C4-2B (cell line): Measurements from ENCODE around the gene SIAH1.
A peak's percentile ranks its signal among the peaks of the same experiment; 100 is the strongest.
"Not testable (repeated sequence)": the region's sequence is repeated elsewhere in the genome, so short reads cannot be mapped to it uniquely, and the experiment has no call there.

Experiments
- H3K27ac ChIP-seq: fragments of 450-650 bp; 2 replicates; pipeline ENCODE4 v1.5.1; 2017
- ZFX ChIP-seq: fragments of 450-650 bp; IDR thresholded peaks from 2 replicates; pipeline ENCODE4 v1.6.1; 2017
- TF ChIP-seq, protein P1 (sequence below): fragments of 450-650 bp; conservative IDR thresholded peaks from 2 replicates; pipeline ENCODE4 v1.5.1; 2017; ENCODE audit warnings: mild to moderate bottlenecking

SIAH1 gene

DNA sequence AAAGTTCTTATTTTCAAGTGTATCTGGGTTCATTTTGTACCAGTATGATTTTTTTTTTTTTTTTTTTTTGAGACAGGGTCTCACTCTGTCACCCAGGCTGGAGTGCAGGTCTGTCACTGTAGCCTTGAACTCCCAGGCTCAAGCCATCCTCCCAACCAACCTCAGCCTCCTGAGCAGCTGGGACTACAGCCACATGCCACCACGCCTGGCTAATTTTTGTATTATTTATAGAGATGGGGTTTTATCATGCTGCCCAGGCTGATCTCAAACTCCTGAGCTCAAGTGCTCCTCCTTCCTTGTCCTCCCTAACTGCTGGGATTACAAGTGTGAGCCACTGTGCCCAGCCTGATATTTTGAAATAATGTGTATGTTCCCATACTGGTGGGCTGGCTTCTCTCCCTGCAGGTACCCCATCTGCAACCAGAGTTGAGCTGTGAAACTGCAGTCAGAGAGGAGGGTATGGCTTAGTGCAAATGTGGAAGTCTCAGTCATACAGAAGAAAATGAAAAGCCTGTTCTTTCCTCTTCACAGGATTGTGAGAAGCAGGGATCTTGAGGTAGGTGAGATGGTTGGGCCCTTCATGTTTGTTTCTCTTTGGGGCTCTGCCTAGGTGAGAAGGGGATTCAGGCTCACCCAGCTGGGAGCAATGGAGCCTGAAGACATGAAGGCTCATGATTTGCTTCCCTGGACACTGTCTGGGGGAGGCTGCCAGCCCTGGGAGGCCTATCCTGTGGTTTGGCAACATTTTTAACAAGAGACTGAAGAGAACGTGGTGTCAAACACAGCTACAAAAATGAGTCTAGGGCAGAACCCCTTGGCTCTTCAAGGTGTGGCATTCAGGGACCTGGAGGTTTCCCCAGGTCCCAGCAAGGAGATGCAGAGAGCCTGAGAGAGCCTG, 41.3 kb upstream of the SIAH1 start:
- no peak overlapping the region for H3K27ac ChIP-seq
- TF ChIP-seq ZFX = no peak
- TF ChIP-seq, protein P1, sequence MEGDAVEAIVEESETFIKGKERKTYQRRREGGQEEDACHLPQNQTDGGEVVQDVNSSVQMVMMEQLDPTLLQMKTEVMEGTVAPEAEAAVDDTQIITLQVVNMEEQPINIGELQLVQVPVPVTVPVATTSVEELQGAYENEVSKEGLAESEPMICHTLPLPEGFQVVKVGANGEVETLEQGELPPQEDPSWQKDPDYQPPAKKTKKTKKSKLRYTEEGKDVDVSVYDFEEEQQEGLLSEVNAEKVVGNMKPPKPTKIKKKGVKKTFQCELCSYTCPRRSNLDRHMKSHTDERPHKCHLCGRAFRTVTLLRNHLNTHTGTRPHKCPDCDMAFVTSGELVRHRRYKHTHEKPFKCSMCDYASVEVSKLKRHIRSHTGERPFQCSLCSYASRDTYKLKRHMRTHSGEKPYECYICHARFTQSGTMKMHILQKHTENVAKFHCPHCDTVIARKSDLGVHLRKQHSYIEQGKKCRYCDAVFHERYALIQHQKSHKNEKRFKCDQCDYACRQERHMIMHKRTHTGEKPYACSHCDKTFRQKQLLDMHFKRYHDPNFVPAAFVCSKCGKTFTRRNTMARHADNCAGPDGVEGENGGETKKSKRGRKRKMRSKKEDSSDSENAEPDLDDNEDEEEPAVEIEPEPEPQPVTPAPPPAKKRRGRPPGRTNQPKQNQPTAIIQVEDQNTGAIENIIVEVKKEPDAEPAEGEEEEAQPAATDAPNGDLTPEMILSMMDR = no peak

DNA sequence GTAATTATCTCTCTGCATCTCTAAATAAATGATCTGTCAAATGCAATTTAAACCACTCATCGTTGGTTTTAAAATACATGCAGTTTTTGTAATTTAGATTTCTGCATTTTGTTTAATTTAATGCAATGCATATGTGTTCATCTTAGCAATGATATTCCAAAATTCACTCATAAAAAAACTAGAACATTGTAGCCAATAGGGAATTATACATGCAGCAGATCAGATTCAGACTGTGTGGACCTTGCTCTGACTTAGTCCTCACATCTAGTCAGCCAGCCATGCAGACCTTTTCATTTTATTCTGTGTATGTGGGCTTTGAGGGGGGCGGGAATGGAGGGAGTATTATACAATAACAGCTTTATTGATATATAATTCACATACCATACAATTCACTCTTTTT, 37.3 kb upstream of the SIAH1 start:
- H3K27ac ChIP-seq = no peak overlapping the region
- no peak for TF ChIP-seq ZFX
- TF ChIP-seq, protein P1 = no peak

DNA sequence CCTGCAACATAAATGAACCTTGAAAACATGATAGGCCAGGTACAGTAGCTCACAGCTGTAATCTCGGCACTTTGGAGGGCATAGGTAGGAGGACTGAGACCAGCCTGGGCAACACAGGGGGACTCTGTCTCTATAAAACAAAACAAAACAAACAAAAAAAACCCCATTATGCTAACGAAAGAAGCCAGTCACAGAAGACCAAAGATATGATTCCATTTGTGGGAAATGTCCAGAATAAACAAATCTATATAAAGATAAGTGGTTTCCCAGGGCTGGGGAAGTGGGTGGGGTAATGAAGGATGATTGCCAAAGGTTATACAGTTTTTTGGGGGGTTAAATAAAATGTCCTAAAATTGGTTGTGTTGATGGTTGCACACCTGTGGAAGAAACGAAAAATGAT, 36.5 kb upstream of the SIAH1 start:
- no peak overlapping the region for H3K27ac ChIP-seq
- no peak for TF ChIP-seq ZFX
- TF ChIP-seq, protein P1 = no peak

DNA sequence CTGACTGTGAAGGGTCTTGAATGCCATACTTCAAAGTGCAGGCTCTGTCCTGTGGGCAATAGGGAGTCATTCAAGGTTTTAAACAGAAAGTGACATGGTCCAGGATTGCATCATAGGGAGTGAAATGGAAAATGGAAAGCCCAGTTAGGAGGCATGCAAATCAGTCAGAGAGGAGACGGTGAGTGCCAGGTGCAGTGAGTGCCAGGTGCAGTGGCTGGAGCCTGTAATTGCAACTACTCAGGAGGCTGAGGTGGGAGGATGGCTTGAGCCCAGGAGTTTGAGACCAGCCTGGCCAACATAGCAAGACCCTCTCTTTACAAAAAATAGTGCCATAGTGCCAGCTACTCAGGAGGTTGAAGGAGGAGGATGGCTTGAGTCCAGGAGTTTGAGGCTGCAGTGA, 35.2 kb upstream of the SIAH1 start:
- H3K27ac ChIP-seq = no peak overlapping the region
- TF ChIP-seq ZFX = no peak
- TF ChIP-seq, protein P1 = no peak

DNA sequence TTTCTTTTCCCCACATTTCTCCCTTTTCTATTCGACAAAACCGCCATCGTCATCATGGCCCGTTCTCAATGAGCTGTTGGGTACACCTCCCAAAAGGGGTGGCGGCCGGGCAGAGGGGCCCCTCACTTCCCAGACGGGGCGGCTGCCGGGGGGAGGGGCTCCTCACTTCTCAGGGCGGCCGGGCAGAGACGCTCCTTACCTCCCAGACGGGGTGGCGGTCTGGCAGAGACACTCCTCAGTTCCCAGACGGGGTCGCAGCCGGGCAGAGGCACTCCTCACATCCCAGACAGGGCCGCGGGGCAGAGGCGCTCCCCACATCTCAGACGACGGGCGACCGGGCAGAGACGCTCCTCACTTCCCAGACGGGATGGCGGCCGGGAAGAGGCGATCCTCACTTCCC, 31.4 kb upstream of the SIAH1 start:
- H3K27ac ChIP-seq = not testable (repeated sequence)

DNA sequence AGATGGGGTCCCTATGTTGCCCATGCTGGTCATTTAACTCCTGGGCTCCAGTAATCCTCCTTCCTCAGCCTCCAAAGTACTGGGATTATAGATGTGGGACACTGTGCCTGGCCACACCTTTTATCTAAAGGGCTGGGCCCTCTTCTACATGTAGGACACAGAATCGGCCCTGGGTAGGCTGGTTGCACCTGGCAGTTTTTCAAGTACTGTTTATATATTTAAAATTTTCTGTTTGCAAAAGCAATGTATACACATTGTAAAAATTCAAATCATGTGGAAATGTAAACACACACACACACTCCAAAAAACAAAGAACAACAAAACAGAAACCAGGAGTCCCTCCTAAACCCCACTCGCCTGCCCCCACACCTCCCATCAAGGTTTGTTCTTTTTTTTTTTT, 28.1 kb upstream of the SIAH1 start:
- no peak for TF ChIP-seq ZFX
- TF ChIP-seq, protein P1 = no peak
- H3K27ac ChIP-seq = peak overlapping the region; percentile 62

DNA sequence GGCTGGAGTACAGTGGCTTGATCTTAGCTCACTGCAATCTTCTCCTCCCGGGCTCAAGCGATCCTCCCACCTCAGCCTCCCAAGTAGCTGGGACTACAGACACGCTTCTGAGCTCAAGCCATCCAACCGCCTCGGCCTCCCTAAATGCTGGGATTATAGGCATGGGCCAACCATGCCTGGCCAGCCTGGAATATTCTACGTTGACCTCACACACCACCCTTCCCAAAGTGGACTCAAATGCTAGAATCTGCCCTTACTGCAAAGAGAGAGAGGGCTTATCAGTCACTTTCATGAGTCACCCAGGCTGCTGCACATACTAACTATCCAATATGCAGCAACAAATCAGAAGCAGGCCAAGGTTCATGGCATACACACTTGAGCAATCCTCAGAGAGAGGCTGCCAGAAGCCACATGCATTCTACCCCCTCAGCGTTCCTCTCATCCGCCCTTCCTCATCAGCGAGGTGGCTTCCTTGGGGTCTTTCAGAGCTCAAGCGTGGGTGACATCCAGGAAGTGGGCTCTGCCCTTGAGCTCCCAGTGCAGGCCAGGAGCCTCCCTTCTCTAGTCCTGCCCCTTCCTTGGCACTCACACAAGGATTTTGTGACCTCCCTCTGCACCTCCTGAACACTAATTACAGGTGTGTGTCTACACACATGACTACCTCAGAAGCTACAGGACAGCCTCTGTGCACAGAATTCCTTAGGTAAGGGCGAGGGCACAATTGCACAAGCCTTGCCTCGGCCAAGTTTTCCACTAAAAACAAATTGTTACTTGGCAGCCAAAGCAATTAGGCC, 24.8 kb upstream of the SIAH1 start:
- TF ChIP-seq ZFX = no peak
- TF ChIP-seq, protein P1 = no peak
- H3K27ac ChIP-seq = no peak overlapping the region
